NCI-H748 (cell line): ENCODE results near the gene RAD51D.
"Not testable (repeated sequence)": the region's sequence is repeated elsewhere in the genome, so short reads cannot be mapped to it uniquely, and the experiment has no call there.

Experiments used
- DNase-seq: peaks from one replicate; lab custom pipeline; 2025; ENCODE audit not compliant: unreplicated experiment; lab: John Stamatoyannopoulos, UW

Gene RAD51D

GRCh38 chr17:35141681-35142466 is 22.2 kb upstream of the RAD51D start, which contains the start of gene NLE1:
TSS of gene NLE1 (minus strand) at chr17:35142303. CDS start at chr17:35142275, 28 bp downstream.
- peak; percentile 83 for DNase-seq

DNA sequence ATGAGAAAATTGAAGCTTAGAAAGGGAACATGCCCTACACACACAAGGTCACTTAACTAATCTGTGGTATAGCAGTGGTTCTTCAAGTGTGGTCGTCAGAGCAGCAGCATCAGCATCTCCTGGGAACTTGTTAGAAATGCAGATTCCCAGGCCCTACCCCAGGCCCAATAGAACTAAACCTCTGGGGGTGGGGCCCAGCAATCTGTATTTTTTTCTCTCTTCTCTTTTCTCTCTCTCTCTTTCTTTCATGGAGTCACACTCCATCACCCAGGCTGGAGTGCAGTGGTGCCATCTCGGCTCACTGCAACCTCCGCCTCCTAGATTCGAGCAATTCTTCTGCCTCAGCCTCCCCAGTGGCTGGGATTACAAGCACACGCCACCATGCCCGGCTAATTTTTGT is 18.6 kb upstream of the RAD51D start:
- no peak for DNase-seq

DNA sequence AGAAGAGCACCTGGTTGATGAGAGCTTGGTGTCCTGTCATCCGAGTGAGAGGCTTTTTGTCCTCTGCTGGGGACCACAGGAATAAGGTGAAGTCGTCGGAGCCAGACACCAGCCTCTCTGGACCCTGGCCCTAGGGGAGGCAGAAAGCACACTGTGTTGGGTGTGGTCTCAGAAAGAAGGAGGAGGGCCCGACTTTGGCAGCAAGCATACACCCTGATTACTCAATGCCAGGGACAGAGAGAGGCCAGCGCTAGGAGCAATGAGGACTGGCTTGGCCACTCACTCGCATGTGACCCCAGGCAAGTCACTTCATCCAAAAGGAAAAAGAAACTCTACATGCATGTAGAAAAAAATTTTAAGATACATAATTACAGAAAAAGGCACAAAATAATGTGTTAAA is 15.7 kb upstream of the RAD51D start:
- DNase-seq = no peak

- no peak for DNase-seq
Observed at GRCh38 chr17:35132816-35133550, 13.3 kb upstream of the RAD51D start.

DNA sequence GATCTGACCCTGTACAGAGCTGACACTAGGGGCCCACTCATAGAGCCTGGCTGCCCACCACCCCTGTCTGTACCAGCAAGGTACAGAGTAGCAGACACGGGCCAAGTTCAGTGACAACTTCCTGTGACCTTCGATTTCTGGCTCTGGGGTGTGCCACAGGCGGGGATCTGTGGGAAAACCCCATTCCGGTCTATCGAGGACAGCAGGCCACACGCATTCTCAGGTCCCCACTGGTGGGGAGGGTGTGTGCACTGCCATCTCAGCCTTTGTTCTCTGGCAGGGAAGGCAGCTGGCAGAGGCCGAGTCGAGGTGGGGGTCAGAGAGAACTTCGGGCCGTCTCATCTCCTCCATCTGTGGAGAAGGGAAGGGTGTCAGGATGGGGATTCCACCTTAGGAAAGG is 12.4 kb upstream of the RAD51D start:
- no peak for DNase-seq

DNA sequence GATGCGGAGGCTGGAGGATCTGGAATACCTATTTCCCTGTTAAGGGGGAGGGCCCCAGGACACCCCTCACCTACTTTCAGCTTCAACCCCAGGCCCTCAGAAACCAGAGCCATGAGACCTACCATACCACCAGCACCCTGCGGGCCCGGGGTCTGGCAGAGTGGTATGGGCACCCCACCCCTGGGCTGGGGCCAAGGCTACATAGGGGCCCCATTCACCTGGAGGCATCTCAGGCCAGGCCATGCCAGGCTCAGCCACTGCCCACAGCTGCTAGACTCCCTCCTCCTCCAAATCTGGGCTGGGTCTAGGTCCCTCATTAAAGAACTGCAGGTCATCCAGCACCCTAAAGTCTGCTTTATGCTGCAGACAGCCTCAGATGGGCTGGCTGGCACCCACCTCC is 10.7 kb upstream of the RAD51D start:
- no peak for DNase-seq

DNA sequence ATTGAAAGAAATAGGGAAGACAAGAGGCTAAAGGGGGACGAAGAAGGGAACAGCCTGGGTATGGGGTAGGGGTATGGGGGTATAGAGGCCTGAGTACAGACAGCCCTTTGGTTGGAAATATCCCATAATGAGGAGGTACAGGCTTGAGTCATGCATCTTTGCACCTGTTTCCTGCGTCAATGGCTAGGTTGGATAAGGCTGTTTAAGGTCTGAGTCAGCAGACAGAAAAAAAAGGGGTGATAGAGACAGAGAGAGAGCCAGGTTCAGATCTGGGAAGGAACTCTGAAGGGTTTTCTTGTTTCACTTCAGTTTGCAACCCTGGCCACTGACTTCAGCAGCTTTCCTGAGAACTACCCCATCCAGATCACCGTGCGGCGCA is 10.3 kb upstream of the RAD51D start:
- no peak for DNase-seq

DNA sequence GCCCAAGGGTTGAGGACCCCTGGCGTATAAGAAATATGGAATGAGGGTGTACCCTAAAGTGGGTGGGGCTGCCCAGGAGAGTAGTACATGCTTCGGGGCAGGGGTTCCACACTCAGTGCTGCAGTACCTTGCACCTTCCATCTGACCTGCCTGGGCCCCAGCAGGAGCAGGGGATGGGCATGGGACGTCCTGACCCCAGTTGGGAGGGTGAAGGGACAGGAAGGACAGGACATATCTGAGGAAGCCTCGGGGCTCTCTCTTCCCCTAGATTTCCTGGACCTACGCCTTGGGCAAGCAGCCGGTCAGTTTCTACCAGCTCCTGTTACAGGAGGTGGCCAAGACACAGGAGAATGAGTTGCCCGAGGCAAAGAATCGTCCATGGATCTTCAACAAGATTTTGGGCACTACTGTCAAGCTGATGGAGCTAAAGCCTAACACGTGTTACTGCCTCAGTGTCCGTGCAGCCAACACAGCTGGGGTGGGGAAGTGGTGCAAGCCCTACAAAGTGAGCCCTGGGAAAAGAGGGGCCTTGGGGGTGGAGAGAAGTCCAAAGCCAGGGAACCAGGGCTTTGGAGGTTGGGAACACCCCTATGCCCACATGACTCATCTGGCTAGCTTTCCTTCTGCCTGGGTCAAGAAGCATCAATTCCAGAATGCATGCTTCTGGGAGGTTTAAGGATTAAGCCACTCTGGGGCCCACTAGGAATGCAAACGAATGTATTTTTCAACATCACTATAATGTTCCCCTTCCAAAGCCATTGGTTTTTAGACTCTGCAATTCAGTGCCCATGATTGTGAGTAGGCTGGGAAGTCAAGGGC is 9.7 kb upstream of the RAD51D start:
- DNase-seq = no peak

- DNase-seq = no peak
Observed at GRCh38 chr17:35127751-35128514, 8.3 kb upstream of the RAD51D start.

DNA sequence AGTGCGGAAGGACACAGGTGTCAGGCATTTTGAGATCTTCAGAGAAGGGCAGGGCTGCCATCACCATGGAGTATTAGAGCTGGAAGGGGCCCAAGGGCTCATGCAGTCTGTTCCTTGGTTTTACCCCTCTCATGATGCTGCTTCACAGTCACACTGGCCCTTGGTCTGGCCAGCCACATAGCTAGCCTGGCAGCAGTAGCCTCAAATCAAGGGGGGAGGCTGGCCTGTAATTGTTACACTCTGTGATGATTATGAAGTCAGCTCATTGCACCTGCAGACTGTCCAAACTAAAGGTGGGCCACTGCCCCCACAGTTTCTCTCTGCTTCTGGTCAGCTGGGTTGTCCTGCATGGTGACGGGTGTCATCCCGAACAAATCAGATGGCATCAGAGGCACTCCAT is 1.7 kb upstream of the RAD51D start, which contains the start of gene FNDC8:
FNDC8 (plus strand) TSS at position 301 of the 400 bp plus-strand sequence; CDS start at position 380, 79 bp downstream.
- no peak for DNase-seq

DNA sequence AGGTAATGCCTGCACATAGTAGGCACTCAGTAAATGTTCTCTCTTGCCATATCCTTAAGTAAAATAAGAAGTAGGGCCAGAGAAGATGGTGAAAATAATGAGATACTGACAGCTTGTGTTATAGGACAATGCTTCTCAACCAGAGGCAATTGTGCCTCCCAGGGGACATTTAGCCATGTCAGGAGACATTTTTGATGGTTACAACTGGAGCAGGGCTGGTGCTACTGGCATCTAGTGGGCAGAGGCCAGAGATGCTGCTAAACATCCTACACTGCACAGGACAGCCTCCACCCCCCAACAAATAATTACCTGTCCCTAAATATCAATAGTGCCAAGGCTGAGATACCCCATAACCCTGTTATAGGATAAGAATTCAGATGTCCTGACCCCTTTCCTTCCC is 1.7 kb downstream of the RAD51D start:
- no peak for DNase-seq

- no peak for DNase-seq
Observed at GRCh38 chr17:35116845-35117244, 2.8 kb downstream of the RAD51D start.

- not testable (repeated sequence) for DNase-seq
Observed at GRCh38 chr17:35110791-35111190, 8.9 kb downstream of the RAD51D start.

DNA sequence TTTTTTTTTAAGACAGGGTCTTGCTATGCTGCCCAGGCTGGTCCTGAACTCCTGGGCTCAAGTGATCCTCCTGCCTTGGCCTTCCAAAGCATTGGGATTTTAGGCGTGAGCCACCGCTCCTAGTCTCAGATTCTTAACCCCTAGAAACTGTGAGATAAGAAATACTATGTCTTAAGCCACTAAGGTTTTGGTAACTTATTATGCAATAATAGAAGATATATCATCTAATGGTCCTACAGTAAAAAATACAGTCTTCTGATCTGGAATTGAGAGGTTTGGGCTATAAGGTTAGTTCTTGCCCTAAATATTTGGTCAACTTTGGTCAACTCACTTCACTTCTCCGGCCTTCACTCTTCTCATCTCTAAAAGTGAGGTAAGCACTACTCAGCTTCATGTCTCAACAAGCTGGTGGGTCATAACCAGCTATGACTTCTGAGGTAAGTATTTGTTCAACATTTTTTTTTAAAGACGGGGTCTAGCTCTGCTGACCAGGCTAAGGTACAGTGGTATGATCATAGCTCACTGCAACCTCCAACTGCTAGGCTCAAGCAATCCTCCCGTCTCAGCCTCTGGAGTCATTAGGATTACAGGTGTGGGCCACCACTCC is 14.7 kb downstream of the RAD51D start:
- no peak for DNase-seq

DNA sequence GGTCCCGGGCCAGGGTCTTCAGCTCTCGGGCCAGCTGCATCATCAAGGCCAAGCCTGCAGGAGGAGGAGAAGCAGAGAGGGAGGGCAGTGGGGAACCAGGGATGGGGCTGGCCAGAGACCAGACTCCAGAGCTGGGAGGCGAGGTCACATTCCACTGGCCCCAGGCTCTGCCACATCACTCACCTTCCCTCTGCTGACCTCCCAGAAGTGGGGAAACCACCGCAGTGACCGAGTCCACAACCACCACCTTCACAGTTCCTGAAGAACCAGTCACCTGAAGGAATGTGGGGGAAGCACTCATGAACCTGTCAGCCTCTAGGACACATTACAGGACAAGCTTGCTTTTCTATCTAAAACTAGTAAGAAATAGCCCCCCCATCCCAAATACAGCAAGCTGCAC is 16.4 kb downstream of the RAD51D start:
- DNase-seq = no peak

- no peak for DNase-seq
Observed at GRCh38 chr17:35101725-35102124, 17.9 kb downstream of the RAD51D start.

DNA sequence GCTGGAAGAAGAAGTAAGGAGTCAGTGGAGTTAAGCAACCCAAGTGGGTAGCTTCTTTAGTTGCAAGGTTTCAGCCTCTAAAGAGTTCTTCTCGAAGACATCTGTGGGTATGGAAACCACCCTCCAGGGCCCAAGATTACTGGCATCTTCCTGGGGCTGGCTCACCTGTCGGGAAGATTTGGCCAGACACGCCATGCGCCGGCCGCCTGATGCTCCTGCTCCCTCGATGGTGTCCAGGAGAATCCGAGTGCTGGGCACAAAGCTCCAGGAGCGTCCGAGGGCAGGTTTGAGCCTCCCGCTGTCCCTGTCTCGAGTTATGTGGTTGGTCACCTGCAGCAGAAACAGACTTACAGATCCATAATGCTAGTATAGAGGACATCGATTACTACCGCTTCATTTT is 18.6 kb downstream of the RAD51D start:
- DNase-seq = no peak

DNA sequence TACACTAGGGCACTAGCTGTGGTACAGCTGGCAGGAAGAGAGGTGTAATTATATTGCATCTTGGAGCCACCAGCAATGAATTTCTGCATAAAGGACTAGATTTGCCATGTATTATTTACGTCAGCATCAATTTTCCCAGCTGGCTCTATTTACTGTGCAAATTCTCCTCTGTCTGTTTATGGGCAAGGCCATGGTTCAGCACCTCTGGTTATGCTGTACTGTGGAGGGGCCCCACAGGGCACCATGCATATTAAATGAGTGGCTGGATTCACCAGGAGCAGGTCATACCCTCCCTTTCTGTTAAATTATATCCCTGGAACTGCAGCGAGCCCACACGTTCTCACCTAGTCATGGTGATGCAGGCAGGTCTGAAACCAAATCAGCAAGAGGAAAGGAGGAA is 19.8 kb downstream of the RAD51D start:
- peak; percentile 49 for DNase-seq

DNA sequence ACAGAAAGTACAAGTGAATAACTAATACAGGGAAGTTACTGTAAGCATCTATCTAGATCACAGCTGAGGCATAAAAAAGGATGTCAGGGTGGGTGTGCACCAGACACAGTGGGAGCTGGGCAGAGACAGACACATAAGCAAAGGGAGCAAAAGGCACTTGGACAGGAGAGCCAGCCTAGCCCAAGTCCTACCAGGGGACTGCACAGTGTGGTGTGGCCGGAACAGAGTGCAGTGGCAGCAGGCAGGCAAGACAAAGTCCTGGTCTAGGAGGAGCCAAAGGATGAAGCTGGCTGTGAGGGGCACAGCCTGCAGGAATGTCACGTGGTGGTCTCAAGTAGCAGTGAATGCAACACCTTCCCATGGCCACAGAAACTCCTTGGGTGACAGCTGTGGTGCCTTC is 21.9 kb downstream of the RAD51D start:
- DNase-seq = no peak

DNA sequence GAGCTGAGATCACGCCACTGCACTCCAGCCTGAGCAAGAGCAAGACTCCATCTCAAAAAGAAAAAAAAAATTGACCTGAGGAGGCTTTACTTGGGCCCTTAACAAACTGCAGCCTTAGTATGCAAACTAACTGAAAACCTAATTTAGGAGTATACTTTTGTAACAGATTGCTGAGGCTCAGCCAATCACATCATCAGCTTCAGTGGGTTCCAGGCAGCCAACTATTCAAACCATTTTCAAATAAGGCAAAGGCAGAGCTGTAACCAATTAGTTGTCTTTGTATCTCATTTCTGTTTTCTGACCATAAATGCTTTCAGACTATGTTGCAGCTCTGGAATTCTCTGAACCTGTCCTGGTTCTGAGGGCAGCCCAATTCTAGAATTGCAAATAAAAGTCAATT is 23.9 kb downstream of the RAD51D start:
- DNase-seq = no peak
